Ishikawa (cell line): ENCODE results near the gene RAPGEF2.

ENCODE experiments used
- CEBPB ChIP-seq: IDR thresholded peaks from 2 replicates; pipeline ENCODE4 v1.6.1; 2012
- CREB1 ChIP-seq: IDR thresholded peaks from 2 replicates; pipeline ENCODE4 v1.6.1; 2012; ENCODE audit warnings: low read depth
- RAD21 ChIP-seq: IDR thresholded peaks from 2 replicates; pipeline ENCODE4 v1.6.1; 2012; ENCODE audit warnings: low read depth
- REST ChIP-seq: IDR thresholded peaks from 2 replicates; pipeline ENCODE4 v1.6.1; 2012; ENCODE audit warnings: low read depth, mild to moderate bottlenecking
- TAF1 ChIP-seq: IDR thresholded peaks from 2 replicates; pipeline ENCODE4 v1.6.1; 2012; ENCODE audit warnings: low read depth, mild to moderate bottlenecking
- USF1 ChIP-seq: IDR thresholded peaks from 2 replicates; pipeline ENCODE4 v1.6.1; 2012
- TF ChIP-seq, protein P1 (sequence below): IDR thresholded peaks from 2 replicates; pipeline ENCODE4 v1.6.1; 2012

DNA sequence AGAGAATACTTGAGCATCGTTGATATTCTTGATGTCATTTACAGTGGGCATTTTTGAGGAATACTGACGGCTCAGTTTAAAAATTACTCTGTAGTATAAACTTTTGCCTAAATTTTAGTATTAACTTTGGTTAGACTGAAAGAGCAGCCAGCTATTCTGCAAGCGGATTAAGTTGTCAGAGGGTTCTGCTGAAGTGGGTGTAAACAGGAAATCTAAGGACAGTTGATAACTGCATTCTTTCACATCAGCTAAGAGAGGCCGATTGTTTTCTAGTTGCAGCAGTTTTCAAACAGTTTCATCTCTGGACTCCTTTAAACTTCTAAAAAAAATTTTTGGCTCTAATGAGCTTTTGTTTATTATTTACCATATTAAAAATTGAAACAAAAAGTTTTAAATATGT, 149.6 kb downstream of the RAPGEF2 start:
- TF ChIP-seq CREB1 = no peak
- no peak for TF ChIP-seq TAF1
- TF ChIP-seq RAD21 = no peak
- no peak for TF ChIP-seq USF1
- TF ChIP-seq CEBPB = no peak
- TF ChIP-seq, protein P1, sequence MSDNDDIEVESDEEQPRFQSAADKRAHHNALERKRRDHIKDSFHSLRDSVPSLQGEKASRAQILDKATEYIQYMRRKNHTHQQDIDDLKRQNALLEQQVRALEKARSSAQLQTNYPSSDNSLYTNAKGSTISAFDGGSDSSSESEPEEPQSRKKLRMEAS = no peak
- TF ChIP-seq REST = no peak
